Stimulated activated CD8-positive, alpha-beta memory T cell treated with anti-CD3 and anti-CD28 coated beads, Interleukin-7, amount 100 ng/mL, for 1 hour (primary cell): ENCODE results near the gene TMEM131.
"Not testable (repeated sequence)": the region's sequence is repeated elsewhere in the genome, so short reads cannot be mapped to it uniquely, and the experiment has no call there.

ENCODE experiments used
- DNase-seq, 2 donors: peaks; one replicate each; pipeline ENCODE4 v3.0.0-alpha.2; 2020; ENCODE audit warnings: low read depth in 2 of 2

TMEM131 gene

DNA sequence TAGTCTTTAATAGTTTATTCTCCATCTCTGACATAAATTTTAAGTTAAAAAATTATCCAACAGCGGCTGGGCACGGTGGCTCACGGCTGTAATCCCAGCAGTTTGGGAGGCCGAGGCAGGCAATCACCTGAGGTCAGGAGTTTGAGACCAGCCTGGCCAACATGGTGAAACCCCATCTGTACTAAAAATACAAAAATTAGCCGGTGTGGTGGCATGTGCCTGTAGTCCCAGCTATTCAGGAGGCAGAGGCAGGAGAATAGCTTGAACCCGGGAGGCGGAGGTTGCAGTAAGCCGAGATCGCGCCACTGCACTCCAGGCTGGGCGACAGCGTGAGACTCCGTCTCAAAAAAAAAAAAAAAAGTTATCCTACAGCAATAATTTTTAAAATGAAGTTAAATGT lies 39.0 kb downstream of the TMEM131 start:
- DNase-seq, result not testable (repeated sequence)

DNA sequence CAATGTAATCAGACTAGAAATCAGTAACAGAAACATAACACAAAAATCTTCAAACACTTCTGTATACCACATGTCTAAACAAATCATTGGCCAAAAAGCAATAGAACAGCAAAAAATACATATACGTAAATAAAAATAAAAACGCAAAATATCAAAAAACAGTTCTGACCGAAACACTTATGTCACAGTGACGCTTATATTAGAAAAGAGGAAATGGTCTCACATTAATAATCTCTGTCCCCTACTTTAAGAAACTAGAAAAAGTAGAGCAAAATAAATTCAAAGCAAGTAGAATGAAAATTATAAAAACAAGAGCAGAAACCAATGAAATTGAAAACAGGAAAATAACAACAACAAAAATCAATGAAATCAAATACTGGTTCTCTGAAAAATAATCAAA lies 41.9 kb downstream of the TMEM131 start:
- DNase-seq, result no peak

DNA sequence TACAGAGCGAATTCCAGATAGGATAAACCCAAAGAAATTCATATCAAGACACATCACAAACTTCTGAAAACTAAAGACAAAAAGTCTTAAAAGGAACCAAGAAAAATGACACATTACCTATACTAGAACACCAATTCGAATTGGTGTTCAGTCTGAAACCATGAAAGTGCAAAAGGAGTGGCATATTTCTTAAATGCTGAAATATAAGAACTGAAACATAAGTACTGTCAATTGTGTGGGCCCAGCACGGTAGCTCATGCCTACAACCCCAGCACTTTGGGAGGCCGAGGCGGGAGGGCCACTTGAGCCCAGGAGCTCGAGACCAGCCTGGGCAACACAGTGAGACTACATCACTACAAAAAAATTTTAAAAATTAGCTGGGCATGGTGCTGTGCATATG lies 43.4 kb downstream of the TMEM131 start:
- DNase-seq, result no peak

DNA sequence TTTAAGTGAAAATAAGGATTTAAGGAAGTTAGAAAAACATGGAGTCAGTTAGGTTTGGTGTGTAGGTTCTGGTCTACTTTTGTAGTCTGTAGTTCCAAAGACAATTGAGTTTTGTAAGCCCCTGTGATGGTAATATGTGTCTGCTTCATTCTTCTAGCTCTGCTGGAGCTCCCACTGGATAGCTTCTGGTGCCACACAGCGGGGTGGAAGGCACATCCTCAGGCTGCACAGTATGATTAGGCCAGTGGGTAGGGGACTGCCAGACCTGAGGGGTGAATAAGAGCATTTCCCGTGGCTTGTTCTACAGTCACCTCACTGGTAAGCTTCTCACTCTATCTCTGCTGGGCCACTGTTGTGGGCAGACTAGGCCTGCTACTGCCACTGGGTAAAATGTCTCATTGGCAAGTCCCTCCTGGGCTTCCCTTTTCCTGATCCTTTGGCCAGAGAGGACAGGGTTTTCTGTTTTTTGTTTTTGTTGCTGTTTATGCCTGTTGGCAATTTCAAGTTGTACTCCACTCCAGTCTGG lies 44.5 kb downstream of the TMEM131 start:
- no peak for DNase-seq

DNA sequence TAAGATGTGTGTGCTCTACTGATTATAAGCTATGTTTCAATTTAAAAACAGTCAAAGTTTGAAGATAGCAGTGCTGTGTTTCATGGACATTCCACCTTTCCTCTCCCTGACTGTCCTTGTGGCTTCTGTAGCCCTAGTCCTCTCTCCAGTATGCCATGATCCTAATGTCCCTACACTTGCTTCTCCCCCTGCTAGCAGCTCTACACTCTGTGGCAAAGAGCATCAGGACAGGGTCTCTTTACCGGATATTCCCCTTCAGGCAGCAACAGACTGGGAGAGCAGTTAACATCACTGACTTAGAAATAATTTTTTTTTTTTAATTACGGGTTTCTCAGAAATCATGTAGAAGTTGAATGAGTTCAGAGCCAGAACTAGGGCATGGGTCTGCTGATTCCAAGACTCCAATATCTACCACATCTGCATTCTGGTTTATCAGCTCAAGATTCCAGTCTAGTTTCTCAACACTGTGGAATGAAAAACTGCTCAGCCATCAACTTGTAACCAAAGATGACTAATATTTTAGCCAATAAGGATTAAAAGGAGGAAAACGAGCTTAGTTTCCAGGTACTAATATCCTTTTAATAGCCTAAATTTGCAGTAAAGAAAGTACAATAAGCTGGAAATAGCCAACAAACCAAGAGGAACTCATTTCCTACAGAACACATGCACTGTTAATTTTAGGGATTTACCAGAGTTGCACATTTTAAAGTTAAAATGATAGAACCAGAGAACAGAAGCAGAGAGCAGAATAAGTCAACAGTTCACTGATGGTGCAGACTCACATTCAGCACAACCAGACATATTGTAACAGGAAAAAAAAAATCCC lies 45.2 kb downstream of the TMEM131 start:
- DNase-seq, result no peak

DNA sequence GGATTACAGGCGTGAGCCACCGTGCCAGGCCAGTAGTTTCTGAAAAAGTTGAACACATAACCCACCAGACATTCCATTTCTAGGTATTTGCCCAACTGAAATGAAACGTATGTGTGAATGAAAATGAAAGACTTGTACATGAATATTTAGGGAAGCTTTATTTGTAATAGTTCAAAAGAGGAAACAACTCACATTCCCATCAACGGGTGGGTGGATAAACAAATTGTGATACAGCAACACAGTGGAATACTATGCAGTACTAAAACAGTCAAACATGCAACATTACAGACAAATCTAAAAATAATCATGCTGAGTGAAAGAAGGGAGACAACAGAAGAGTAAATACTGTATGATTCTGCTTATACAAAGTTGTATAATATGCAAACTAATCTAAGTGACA lies 46.8 kb downstream of the TMEM131 start:
- no peak for DNase-seq

DNA sequence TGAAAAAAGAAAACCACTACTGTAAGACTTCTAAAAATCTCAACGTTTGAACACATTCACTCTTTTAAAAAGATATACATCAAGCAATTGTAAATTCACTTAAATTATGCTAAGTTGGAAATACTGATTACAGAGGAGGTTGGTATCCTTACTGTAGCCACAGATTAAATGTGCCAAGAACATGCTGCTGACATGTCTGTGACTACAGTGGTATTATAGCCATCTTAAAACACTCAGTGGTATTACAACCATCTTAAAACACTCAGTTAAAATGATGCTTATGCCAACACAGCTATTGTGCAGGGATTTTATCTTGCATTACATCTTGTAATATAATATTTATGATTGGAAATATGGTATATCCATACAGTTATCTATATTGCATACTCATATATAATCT lies 50.0 kb downstream of the TMEM131 start:
- DNase-seq, result no peak

DNA sequence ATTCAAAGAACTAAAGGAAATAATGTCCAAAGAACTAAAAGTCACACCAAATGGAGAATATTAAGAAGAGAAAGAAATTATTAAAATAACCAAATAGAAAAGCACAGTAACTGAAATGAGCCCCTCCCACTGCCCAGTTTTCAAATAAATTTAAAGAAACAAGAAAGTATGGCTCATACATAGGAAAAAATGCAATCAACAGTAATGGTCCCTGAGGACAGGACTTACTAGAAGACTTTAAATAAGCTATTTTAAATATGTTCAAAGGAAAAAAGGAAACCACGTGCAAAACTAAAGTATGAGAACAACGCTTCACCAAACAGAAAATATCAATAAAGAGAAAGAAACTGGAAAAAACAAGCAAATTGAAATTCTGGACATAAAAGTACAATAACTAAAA lies 58.9 kb downstream of the TMEM131 start:
- DNase-seq, result no peak

DNA sequence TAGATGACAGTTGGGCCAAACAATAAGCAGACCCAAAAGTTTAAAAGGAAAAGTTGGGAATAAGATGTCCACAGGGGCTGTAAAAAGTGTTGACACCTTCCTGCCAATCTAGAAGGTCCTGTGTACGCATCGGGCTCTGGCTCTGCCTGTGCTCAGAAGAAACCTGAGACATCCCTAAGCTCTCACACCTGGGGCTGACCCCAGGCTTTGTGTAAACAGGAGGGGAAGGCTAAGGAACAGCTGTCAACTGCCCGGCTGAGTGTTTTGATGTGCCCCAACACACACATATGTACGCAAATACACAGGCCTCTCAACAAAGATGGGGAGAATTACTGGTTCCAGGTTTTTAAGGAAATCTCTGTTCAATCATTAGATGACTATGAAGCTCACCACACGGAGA lies 59.5 kb downstream of the TMEM131 start:
- DNase-seq, result no peak

DNA sequence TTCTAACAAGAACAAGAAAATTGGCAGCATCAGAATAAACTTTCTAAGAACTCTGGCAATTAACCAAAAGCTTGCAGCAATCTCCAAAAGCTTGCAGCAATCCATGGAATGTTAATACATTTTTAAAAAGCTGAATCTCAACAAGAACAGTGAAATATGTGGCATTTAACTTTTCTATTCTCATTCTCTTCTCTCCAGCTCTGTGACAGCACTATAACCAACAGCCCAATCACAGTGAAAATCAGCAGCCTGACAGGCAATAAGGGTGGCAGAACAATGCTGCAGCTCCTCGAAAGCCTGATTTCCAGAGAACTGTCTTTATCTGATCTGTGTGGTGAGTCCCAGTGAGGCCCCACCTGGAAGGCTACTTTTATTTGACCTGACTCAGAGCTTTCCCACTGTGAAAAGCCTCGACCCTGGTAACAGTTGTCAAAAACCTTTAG lies 60.0 kb downstream of the TMEM131 start:
- DNase-seq, result no peak

DNA sequence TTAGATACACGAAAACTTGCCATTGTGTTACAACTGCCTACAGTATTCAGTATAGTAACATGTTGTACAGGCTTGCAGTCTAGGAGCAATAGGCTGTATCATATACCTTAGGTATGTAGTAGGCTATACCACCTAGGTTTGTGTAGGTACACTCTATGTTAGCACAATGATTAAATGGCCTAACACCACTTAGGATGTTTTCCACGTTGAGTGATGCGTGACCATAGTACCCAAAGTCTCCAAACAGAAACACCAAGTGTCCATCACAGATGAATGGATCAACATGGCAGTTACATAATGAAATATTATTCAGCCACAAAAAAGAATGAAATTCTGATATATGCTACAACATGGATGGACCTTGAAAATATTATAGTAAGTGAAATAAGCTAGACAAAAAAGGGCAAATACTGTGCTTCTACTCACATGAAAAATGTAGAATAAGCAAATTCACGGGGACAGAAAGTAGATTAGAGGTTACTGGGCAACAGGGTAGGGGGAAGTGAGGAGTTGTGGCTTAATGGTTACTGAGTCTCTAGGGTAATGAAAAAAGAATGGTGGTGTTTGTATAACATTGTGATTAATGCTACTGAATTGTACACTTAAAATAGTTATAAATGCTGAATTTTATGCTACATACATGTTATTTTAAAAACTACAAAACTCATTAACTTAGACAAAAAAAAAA lies 62.6 kb downstream of the TMEM131 start:
- no peak for DNase-seq

DNA sequence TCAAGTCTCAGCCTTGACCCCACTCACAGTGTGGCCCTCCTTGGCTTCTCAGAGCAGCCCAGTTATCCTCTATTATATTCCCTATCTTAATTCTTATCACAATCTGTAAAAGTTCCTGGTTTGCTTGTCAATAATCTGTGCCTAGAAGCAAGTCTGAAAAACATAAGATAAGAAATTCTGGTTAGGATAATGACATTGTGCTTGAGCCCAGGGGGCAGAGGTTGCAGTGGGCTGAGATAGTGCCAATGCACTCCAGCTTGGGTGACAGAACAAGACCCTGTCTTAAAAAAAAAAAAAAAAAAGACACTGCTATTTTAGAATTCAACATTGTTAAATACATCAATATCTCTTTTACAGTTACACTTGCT lies 63.9 kb downstream of the TMEM131 start:
- DNase-seq, result no peak

DNA sequence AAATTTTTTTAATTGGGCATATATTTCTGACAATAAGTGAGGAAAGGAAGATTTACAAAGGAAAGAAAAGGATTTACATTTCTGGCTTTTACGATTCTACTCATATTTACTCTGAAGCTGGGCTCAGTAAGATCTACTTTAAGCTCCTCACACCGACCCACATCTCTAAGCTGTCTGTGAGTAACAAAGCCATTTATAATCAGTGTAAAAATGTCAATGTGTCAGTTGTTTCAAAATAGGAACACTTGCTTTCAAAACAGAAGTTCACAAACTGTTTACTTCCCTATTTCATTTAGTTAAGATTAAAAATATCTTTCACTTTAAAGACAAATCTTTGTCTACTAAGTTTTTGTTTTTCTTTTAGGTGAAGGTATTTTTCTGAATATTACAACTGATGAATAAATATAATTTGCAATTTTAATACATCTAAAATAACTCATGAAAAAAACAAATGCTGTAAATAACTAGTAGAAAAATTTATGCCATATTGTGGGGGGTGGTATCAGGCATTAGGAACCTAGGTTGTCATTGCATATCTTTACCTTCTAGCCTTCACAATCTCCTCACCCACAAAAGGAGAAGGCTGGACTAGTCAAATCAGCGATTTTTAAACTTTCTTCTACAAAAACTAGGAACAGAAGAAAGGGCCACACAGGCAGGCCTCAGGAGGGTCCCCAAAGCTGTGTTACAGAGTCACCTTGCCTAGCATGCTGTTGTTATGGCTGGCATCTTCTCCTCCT lies 64.5 kb downstream of the TMEM131 start:
- no peak for DNase-seq

DNA sequence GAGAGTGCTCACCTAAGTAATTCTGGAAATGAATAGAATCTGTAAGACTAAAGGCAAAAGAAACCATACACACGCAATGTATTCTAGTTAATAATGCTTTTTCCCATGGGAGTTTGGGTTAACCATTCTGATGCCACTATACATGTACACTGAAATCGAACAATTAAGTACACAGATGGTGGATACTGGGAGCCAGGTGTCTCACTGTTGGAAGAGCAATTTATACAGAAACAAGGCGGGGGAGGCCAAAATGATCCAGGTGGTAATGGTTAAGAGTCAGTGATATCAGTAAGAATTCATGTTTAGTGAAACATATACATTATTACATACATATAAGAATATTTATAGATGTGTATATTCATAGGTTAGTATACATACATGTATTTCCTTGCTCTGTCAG lies 67.2 kb downstream of the TMEM131 start:
- DNase-seq, result no peak

DNA sequence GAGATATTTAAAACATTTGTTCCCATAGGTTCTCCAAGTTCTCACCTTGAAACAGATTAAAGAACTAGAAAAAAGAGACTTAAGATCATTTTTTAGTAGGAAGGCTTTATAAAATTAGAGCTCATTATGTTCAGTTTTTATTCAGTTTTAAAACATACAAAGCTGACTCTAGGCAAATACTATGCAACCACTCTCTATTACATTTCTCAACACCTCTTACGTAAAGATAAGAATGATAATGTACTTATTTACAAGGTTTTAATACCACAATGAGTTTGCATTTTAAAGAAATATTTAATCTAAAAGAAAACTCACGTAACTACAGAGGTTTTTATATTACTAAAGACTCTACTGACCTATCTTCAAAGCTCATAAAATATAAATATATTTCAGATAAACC lies 68.8 kb downstream of the TMEM131 start:
- DNase-seq, result no peak

DNA sequence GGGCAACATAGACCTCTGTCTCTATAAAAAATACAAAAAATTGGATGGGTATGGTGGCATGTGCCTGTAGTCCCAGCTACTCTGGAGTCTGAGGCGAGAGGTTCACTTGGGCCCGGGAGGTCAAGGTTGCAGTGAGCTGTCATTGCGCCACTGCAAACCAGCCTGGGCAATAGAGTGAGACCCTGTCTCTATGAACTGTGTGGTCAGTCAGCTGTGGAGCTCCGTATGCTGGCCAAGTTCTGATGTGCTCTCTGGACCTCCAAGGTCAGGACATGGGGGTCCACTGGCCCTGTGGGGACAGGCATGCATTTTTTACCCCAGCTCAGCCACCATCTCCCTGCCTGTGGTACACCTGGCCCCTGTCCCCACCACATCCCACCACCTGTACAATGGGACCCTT lies 71.6 kb downstream of the TMEM131 start:
- no peak for DNase-seq

DNA sequence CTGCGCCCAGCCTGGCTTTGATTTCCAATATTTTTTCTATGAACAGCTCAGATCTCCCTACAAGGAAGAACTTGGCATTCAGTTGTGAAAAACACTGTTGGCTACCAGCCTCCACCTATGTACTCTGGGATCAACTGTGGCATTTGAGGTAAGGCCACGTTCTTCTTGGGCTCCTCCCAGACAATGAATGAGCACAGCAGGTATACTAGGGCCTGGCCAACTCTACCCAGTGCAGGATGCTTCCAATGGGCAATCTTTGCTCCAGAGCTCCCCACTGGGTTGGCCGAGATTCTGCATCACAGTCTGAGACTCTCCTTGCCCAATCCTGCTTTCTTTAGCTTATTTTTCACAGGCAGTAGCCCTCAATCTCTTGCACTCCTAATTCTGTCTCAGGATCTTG lies 75.9 kb downstream of the TMEM131 start:
- DNase-seq, result no peak

DNA sequence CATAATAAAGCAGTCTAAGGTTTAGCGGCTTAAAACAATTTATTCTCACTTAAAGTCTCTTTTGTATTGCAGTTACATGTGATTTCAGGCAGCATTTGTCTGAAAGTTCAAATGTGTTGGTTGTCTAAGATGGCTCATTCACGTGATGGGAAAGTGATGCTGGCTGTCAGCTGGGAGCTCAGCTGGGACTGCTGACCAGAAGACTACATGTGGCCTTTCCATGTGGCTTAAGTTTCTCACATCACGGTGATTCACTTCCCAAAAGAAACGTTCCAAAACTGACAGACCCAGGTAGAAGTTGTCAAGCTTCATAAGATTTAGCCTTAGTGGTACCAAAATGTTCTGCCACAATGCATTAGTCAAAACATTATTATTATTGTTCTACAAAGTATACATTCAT lies 76.9 kb downstream of the TMEM131 start:
- DNase-seq, result no peak

DNA sequence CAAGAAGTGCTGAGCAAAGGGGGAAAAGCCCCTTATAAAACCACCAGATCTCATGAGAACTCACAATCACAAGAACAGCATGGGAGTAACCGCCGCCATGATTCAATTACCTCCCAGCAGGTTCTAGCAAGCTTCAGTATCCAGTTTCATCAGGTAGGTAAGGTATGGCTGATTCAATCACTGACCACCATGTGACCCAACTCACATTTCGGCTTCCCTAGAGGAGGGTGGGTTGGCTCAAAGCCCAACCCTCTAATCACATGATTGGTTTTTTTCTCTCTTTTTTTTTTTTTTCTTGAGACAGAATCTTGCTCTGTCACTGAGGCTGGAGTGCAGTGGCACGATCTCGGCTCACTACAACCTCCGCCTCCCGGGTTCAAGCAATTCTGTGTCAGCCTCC lies 78.1 kb downstream of the TMEM131 start:
- DNase-seq, result not testable (repeated sequence)

DNA sequence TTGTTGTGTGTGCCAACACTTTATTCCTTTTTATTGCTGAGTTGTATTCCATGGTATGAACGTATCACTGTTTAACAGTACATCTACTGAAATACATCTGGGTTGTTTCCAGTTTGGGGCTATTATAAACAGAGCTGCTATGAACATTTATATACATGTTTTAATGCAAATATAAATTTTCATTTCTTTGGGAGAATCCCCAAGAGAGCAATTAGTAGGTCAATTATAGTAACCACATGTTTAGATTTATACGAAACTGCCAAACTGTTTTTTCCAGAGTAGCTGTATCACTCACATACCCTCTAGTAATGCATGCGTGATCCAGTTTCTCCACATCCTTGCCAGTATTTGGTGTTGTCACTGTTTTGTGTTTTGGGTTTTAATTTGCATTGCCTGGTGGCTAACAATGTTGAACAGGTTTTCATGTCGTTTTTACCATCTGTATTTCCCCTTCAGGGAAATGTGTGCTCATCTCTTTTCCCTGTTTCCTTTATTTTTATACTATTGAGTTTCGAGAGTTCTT lies 81.0 kb downstream of the TMEM131 start:
- DNase-seq, result no peak

DNA sequence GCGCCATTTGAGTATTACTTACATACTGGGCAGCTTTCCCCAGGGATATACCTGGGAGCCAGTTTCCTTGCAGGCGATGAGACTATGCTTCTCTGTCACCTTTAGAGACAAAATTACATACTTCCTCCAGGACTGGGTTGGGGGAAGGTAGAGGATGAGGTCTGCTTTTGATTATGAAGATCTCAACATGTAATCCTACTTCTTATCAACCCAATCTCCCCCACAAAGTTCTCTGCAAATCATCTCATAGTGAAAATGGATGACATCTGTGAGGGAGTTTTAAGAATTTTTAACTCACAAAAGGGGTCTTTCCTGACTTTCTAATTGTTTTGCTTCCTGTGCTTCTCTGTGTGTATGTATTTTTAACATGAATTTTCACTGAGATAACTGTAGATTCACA lies 81.9 kb downstream of the TMEM131 start:
- DNase-seq, result no peak

DNA sequence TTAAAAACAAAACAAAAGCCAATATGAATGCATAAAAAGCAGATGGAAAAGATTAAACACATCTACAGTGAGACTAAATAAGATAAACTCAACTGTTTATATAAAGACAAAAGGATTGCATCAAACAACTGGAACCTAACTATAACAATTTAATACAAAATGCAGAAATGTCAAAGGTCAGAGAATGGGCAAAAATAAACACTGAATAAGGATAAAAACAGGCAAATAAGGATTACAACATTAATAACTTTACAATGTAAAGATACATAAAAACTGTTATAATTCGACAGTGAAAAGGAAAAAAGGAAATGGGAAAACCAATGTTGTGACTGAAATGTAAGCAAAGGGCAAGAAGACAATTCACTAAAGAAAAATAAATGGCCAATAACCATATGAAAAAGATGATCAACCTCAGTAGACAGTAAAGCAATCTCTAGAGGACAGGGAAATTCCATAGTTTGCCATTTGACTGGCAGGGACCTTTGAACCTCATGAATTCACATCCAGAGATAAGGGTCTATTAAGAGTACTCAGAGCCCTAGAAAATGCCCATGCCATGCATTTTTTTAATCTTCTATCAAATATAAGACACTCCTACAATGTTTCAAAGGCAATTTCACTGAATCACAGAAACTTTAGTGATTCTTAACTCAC lies 83.7 kb downstream of the TMEM131 start:
- DNase-seq, result no peak
